Activated T-cell treated with anti-CD3 and anti-CD28 coated beads for 24 hours (primary cell): ENCODE results near the gene EIF4E.
"Not testable (repeated sequence)": the region's sequence is repeated elsewhere in the genome, so short reads cannot be mapped to it uniquely, and the experiment has no call there.

Source experiments
- DNase-seq: peaks from one replicate; pipeline ENCODE4 v3.0.0-alpha.2; 2020; ENCODE audit warnings: low read depth

The EIF4E gene

DNA sequence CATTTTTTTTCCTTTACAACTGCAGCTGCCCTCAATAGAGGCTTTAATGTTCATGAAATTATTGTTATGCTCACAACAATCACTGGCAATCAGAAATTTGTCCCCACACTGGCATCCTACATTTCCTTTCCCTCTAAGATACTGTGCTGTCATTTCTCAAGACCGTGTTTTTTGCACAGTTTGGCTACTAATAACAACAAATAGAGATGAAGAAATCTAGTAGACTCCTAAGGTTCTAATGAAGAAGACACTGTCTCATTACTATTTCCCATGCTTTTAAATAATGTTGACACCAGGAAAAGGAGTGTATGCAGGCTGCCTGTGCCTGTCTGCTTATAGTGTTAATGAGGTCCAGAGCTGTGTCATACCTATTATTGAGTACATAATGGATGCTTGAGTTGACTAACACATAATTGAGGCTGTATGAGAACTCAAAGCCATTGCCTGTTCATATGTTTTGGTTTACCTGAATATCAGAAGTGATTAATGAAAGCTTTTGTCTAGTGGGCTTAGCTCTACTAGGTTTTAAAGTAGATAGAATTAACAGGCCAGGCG lies 1.5 kb upstream of the EIF4E start:
- DNase-seq, result no peak

DNA sequence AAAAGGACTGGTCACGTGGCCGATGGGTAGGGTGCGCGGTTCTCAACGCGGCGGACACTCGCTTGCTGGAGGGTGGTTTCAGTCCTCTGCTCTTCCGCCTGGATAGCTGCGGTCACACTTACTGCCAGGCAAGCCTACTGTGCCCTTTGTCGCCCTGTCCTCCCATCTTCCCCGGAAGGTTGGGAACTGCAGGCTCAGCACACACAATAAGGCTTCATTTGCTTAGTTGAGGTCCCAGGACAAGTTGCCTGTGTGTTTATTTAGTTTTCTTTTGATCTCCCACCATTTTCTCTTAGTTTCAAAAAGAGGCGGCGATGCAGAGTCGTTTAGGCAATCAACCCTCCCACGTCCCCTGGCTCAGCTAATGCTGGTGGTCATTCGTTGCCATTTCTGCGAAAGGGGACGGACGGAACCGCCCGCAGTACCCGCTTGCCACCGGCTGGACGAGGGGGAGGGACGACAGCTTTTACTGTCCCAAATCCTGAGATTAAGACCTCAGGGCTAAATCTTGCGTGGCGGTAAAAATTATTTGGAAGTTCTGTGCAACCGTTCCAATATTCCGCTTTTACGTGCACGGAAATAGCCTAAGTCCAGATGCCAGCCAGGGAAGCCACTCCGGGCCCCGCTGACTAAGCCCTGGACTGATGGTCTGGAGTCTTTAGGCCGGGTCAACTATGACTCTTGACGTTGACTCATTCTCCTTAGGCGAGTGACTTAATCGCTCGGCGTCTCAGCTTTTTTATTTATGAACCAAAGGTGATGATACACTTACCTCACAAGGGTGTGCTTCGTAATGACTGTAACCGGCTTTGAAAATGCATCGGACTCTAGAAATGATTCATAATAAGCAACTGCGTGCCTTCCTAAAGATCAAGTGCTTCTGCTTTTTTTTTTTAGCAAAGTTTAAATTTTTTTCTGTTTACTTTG lies 671 bp upstream of the EIF4E start:
- peak; percentile 50 for DNase-seq

DNA sequence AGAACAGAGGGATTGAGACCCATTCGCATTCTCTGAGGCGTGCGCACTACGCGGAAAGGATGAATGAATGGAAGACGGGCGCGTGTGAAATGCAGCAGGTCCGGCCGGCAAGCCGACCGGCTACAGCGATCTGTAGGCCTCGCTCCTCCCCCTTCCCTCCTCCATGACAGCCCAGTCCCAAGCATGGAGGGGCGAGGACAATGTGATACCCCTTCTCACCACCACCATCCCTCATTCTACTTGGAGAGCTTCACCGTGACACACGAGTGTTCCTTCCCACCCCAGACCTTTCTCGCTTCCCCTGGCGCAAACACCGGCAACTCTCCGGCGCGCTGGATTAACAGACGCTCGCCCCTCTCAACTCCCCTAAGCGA lies 815 bp downstream of the EIF4E start:
- peak; percentile 68 for DNase-seq

DNA sequence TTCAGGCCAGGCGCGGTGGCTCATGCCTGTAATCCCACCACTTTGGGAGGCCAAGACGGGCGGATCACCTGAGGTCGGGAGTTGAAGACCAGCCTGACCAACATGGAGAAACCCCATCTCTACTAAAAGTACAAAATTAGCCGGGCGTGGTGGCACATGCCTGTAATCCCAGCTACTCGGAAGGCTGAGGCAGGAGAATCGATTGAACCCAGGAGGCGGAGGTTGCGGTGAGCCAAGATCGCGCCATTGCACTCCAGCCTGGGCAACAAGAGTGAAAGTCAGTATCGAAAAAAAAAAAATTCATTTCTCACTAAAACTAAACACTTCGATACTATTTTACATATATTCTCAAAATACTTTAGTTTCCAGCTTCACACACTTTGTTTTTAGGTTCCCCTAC lies 2.7 kb downstream of the EIF4E start:
- DNase-seq, result not testable (repeated sequence)

DNA sequence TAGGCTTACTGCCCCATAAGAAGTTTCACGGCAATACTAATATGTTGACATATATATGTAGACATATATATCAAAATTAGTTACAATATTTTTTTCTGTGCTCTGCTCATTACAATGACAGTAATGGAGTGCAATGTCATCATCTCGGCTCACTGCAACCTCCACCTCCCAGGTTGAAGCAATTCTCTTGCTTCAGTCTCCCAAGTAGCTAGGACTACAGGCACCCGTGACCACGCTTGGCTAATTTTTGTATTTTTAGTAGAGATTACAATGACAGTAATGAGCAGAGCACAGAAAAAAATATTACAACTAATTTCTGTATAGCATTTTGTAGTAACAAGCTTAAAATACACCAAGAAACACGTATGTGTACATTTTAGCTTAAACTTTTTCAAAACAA lies 7.6 kb downstream of the EIF4E start:
- no peak for DNase-seq

DNA sequence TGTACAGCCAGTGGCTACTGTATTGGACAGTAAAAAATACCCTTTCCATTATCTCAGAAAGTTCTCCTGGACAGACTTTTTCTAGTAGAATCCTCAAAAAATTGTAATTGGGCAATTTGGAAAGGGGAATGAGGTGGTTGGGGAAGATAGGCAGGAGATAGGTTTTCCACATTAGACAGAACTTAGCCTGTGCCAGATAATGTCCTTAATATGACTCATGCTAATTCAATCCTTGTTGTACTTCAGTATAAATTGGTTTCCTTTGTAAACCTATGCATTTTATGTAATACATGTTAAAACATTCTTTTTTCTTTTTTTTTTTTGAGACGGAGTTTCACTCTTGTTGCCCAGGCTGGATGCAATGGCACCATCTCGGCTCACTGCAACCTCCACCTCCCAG lies 8.9 kb downstream of the EIF4E start:
- DNase-seq, result no peak

DNA sequence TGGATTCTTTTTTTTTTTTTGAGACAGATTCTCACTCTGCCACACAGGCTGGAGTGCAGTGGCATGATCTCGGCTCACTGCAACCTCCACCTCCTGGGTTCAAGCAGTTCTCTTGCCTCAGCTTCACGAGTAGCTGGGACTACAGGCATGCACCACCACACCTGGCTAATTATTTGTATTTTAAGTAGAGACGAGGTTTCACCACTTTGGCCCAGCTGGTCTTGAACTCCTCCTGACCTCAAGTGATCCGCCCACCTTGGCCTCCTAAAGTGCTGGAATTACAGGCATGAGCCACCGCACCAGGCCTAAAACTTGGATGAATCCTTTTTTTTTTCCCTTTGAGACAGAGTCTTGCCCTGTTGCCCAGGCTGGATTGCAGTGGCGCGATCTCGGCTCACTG lies 18.2 kb downstream of the EIF4E start:
- not testable (repeated sequence) for DNase-seq

DNA sequence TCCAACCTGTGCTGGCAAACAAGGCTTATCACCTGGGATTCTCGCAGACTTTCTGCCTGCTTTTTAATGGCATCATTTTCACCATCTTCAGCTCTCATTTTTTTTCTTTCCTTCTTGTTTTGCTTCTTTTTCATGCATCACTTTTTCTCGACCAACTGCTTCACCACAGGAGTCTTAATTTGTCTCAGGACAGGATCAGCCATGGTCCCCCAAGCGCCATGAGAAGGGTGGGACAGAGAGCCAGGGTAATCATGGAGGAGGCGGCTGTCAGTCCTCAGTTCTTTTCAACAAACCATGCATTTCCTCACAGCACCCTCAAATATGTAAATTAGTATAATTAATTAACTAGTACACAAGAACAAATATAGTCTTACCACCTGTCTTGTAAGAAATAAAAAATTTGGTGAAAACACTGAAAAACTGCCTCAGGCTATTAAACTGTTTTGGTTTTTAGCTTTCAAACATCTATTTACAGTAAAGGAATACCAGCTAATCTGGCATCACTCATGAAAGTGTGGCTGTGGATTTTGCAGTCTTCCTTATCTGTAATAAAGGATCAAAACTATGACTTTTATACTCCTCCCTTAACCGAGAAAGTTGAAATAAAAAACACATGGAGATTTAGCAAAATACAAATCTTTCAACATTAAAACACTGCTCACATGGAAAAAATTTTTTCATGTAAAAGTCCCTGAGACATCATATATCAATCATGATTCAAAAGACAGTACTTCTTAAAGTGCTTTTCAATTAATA lies 19.1 kb downstream of the EIF4E start:
- no peak for DNase-seq

DNA sequence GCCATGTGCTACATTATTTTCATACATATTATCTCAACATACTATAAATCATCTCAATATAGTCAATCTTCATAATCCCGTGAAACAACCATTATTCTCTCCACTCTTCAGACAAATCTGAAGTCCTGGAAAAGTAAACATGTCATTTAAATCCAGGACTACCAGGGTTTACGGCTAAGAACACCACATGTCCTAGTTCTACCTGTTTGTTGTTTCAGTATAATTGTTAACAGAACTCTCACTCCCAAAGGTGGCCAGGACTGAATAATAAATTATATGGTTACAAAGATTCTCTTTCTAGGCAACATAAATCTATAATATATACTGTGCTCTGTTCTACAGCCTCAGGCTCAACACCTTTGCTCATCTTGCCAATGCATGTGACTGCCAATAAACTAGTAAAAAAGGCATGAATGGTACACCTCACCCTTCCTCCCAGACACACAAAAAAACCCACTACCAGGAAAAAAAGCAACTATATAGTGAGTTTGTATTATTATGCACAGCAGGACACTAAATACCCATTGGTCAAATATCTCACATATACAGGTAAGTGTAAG lies 20.1 kb downstream of the EIF4E start:
- DNase-seq, result no peak

DNA sequence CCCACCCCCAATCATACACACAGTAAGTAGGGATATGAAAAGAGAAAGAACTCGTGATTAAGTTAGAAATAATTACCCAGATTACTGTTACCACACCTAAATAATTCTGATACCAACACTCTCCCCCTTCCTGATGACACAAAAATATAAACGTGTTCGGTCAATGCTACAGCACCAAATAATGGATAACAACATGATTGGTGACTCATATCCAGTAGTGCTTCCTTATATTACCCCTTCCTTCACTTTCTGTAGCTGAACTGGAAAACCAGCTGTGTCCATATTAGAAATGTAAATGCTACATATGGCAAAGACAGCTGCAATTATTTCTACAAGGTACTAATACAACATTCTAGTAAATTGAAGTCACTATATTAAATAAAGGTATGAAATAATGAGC lies 20.8 kb downstream of the EIF4E start:
- DNase-seq, result no peak

DNA sequence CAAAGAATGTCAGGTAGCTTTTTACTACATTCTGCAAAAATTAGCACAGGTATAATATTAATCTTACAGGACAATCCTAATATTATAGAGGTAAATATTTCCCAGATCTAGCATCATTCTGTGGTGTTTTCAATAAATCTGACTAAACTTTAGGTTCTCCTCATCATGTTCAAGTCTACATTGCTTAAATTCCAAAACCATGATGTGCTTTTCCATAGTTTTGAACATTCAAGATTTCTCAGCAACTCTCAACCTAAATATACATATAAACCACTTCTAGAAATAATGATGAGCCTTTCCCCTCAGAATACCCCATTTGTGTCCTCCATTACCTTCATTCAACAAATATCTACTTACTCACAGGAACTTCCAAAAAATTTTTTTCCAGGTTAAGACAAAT lies 23.1 kb downstream of the EIF4E start:
- no peak for DNase-seq

DNA sequence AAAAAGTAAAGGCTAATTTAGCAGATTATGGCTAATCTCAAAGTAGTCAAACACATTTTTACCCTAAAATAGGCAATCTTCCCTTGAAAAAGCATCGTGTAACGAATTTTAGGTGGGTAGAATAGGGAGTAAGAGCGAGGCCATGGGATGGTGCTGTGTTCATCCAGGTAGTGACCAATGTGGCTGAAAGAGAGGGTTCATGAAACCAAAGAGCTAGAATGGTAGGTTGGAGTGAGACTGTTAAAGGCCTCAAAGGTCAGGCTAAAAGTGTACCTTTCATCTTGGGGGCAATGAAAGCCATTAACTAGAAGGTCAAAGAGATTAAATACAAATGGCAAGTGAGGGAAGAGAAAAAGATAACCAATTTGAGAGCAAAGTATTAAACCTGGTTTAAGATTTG lies 23.6 kb downstream of the EIF4E start:
- no peak for DNase-seq

DNA sequence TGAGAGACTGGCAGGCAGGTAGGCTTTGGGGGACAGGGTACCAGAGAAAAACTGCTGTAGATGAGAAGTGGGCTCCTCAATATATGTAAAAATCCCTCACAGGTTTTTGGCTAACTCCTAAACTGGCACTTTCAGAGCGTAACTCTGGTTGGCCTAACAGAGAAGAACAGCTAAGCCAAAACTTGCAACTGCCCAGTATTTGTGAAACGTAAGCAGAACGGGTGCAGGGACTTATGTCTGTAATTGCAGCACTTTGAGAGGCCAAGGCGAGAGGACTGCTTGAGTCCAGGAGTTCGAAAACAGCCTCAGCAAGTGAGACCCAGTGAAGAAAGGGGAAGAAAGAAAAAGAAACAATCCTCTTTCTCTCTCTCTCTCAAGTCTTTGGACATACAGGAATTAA lies 25.0 kb downstream of the EIF4E start:
- no peak for DNase-seq

DNA sequence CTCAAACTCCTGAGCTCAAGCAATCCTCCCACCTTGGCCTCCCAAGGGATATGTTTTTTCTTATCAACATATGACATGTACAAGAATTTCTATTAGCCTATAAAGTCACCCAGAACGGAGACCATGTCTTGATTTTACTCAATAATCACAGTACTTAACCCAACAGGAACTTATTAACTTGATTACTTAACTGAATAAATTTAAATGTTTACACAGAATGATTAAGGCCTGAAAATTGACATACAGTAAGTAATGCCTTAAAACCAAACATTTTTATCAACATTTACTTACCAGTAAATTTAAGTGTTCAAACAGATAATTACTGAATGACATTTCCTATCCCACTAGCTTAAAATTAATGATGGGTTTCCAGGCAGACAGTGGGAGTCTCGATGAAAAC lies 25.4 kb downstream of the EIF4E start:
- DNase-seq, result no peak

DNA sequence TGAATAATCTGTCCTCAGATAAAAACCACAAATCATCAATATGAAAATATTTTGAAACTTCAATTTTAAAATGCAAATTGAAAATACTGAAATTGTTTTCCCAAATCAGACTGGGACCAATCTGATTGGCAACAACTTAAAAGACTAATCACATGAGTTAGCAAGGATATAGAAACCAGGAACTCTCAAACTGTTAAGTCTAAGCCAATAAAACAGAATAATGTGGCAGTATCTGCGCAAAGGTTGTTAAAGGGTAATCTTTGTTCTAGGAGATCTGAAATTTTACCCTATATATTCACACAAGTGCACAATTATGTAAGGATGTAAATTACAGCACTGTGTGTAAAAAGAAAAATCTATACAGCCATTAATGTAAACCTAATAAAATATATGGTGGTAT lies 29.7 kb downstream of the EIF4E start:
- no peak for DNase-seq

DNA sequence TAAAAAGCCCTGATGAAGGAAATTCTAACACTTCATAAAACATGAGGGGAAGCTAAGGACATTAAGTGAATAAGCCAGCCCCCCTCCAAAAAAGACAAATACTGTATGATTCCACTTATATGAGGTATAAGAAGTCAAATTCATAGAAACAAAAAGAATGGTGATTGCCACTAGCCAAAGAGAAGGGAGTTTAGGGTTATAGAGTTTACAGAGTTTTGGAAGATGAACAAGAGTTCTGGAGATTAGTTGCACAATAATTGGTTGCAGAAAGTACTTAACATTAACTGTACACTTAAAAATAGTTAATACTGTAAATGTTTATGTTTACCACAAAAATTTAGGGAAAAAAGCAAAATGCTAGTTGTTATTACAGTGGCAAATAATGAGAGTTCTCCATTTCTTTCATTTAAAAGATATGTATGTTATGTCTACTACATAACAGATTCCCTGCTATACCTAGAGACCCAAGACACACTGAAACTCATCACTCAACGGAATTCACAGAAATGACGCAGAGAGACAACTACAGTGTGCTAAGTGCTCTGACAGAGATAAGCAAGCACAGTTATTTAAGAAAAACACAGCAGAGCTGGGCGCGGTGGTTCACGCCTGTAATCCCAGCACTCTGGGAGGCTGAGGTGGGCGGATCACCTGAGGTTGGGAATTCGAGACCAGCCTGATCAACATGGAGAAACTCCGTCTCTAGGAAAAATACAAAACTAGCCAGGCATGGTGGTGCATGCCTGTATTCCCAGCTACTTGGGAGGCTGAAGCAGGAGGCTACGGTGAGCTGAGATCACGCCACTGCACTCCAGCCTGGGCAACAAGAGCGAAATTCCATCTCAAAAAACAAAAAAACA lies 37.2 kb downstream of the EIF4E start:
- no peak for DNase-seq

DNA sequence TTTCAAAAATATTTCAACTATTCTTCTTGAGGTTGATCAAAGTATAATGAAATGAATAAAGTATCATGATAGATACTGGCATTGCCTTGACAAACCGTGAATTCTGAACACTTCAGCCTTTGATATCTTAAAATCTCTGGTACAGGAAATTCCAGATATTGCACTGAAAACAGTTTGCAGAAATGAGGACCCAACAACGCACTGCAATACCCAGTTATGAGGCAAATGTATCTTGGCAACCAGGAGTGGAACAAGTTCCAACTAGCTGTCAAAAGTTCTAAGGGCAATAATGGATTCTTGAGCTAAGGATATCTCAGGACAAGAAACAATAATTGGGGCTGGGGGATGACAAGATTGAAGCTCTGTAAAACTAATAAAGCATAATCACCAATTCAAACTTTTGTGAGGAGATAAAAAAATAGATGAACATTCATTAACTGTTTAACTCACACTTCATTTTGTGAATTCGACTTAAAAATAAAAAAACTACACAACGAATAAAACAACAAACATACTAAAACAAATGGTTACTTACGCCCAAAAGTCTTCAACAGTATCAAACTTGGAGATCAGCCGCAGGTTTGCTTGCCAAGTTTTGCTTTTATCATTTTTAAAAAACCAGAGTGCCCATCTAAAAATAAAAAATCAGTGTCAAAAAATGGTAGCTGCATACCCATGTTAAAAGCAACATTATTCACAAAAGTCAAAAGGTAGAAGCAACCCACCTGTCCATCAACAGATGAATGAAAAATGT lies 38.1 kb downstream of the EIF4E start:
- no peak for DNase-seq

DNA sequence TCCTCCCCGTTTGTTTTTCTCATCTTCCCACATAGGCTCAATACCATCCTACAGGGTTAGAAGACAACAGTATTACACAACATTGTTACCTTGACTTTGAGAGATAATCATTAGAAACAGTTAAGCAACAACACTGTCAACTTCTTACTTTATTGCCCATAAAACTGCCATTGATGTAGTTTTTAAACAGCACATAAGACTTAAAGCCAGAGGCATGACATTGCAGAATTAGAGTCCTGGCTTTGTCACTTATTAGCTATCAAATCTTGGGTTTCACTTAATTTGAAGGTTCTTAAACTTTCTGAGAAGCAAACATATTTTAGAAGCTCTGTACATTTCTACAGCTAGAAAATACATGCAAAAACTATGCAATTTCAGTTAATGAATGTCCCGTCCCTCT lies 41.8 kb downstream of the EIF4E start:
- DNase-seq, result no peak

DNA sequence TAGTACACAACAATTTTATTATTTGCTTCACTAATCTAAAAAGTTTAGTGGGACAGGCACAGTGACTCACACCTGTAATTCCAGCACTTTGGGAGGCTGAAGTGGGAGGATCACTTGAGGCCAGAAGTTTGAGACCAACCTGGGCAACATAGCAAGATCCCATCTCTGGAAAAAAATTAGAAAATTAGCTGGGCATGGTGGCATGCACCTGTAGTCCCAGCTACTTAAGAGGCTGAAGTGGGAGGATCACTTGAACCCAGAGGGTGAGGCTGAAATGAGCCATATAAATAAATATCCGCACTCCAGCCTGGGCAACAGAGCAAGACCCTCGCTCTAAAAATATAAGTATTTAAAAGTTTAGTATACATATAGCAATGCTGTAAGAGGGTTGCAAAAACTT lies 42.6 kb downstream of the EIF4E start:
- not testable (repeated sequence) for DNase-seq

DNA sequence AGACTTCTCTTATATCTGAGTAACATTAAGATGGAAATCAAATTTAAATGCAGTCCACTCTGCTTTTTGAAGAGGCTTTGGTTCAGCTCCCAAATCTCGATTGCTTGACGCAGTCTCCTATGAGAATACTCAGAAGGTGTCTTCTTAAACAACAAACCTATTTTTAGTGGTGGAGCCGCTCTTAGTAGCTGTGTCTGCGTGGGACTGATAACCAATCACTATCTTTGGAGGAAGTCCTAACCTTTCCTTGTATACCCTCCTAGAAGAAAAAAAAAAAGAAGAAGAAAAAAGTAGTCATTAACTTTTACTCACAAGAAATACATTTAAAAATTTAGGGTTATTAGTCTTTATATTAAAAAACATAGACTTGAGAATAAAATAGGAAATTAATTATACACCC lies 48.0 kb downstream of the EIF4E start:
- DNase-seq, result not testable (repeated sequence)

DNA sequence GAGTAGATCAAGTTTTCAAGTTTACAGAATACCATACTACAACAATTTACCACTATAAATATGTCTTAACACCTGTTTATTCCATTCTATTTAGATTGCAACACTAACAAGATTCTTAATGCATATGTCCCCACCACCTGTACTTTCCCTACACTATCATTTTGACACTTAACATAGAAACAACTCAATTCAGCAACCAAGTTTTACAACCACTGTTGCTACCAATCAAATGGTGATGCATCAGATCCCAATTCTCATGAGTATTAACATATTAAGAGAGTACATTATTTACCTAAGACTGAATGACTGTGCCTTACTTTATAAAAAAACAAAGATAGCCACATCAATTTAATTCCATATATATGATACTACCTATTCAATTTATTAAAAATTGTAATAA lies 49.4 kb downstream of the EIF4E start:
- no peak for DNase-seq
